ENCODE data around the gene HINT2. TPM values are rescaled to one million over a fixed set of nuclear protein-coding genes. Genes with fewer than 3 reads are reported as not detected.

The HINT2 gene
- total RNA-seq, 1 donor from 2014 or later = 48.1 TPM

- Mint-ChIP-seq H3K4me3 (ENCODE audit: unreplicated experiment) (no peak overlapping the region), H3K36me3 (ENCODE audit: unreplicated experiment) (no peaks in the 10 kb centered on the region), H3K27me3 (ENCODE audit: unreplicated experiment) (no peaks in the 10 kb centered on the region), H3K4me1 (ENCODE audit: low read depth, unreplicated experiment) (no peaks in the 10 kb centered on the region), H3K9me3 (ENCODE audit: unreplicated experiment) (no peaks in the 10 kb centered on the region), H3K27ac (ENCODE audit: unreplicated experiment) (no peak overlapping the region)
- no peak for TF ChIP-seq CTCF (IDR thresholded peaks at IDR 0.05; ENCODE audit: partially characterized antibody, unreplicated experiment)
- DNase-seq = no peak
Observed at GRCh38 chr9:35769763-35770162, 45.1 kb downstream of the HINT2 start.

GRCh38 chr9:35767458-35767857 is 47.4 kb downstream of the HINT2 start:
- H3K9me3 Mint-ChIP-seq (ENCODE audit: unreplicated experiment) = no peaks in the 10 kb centered on the region
- DNase-seq = no peak
- no peaks in the 10 kb centered on the region for H3K27me3 Mint-ChIP-seq (ENCODE audit: unreplicated experiment)
- H3K4me3 Mint-ChIP-seq (ENCODE audit: unreplicated experiment) = no peak overlapping the region
- TF ChIP-seq CTCF (IDR thresholded peaks at IDR 0.05; ENCODE audit: partially characterized antibody, unreplicated experiment) = no peak
- no peaks in the 10 kb centered on the region for H3K36me3 Mint-ChIP-seq (ENCODE audit: unreplicated experiment)
- H3K4me1 Mint-ChIP-seq (ENCODE audit: low read depth, unreplicated experiment) = no peaks in the 10 kb centered on the region
- no peak overlapping the region for H3K27ac Mint-ChIP-seq (ENCODE audit: unreplicated experiment)

GRCh38 chr9:35766997-35767396 is 47.8 kb downstream of the HINT2 start:
- no peak for DNase-seq
- no peaks in the 10 kb centered on the region for H3K9me3 Mint-ChIP-seq (ENCODE audit: unreplicated experiment)
- H3K27me3 Mint-ChIP-seq (ENCODE audit: unreplicated experiment) = no peaks in the 10 kb centered on the region
- H3K36me3 Mint-ChIP-seq (ENCODE audit: unreplicated experiment) = no peaks in the 10 kb centered on the region
- H3K4me3 Mint-ChIP-seq (ENCODE audit: unreplicated experiment) = no peak overlapping the region
- TF ChIP-seq CTCF (IDR thresholded peaks at IDR 0.05; ENCODE audit: partially characterized antibody, unreplicated experiment) = no peak
- H3K4me1 Mint-ChIP-seq (ENCODE audit: low read depth, unreplicated experiment) = no peaks in the 10 kb centered on the region
- no peak overlapping the region for H3K27ac Mint-ChIP-seq (ENCODE audit: unreplicated experiment)

GRCh38 chr9:35763803-35764202 is 51.0 kb downstream of the HINT2 start:
- no peak overlapping the region for H3K27ac Mint-ChIP-seq (ENCODE audit: unreplicated experiment)
- peaks cover 3% of the 10 kb centered on the region for H3K4me1 Mint-ChIP-seq (ENCODE audit: low read depth, unreplicated experiment)
- no peak for DNase-seq
- H3K4me3 Mint-ChIP-seq (ENCODE audit: unreplicated experiment) = no peak overlapping the region
- peaks cover 2% of the 10 kb centered on the region for H3K9me3 Mint-ChIP-seq (ENCODE audit: unreplicated experiment)
- no peak for TF ChIP-seq CTCF (IDR thresholded peaks at IDR 0.05; ENCODE audit: partially characterized antibody, unreplicated experiment)
- H3K27me3 Mint-ChIP-seq (ENCODE audit: unreplicated experiment) = no peaks in the 10 kb centered on the region
- H3K36me3 Mint-ChIP-seq (ENCODE audit: unreplicated experiment) = no peaks in the 10 kb centered on the region

GRCh38 chr9:35763181-35763580 is 51.7 kb downstream of the HINT2 start:
- no peak for DNase-seq
- Mint-ChIP-seq H3K9me3 (ENCODE audit: unreplicated experiment) (peaks cover 4% of the 10 kb centered on the region), H3K27ac (ENCODE audit: unreplicated experiment) (no peak overlapping the region), H3K27me3 (ENCODE audit: unreplicated experiment) (no peaks in the 10 kb centered on the region), H3K36me3 (ENCODE audit: unreplicated experiment) (no peaks in the 10 kb centered on the region), H3K4me1 (ENCODE audit: low read depth, unreplicated experiment) (peaks cover 3% of the 10 kb centered on the region), H3K4me3 (ENCODE audit: unreplicated experiment) (no peak overlapping the region)
- TF ChIP-seq CTCF (IDR thresholded peaks at IDR 0.05; ENCODE audit: partially characterized antibody, unreplicated experiment) = no peak

Other genes starting within 250 kb of the HINT2 start
- 28.7 TPM for gene TESK1, start 209.8 kb downstream of the HINT2 start, total RNA-seq (ENCODE audit: unreplicated experiment)
- 4.9 TPM for gene CD72, start 196.6 kb downstream of the HINT2 start, total RNA-seq (ENCODE audit: unreplicated experiment)
- gene SIT1, start 164.1 kb downstream of the HINT2 start, total RNA-seq (ENCODE audit: unreplicated experiment) = 3.4 TPM
- 35,708 TPM for gene RMRP, start 157.0 kb downstream of the HINT2 start, total RNA-seq (ENCODE audit: unreplicated experiment)
- 32.5 TPM for gene CCDC107, start 156.8 kb downstream of the HINT2 start, total RNA-seq (ENCODE audit: unreplicated experiment)
- 2.6 TPM for gene ARHGEF39, start 149.8 kb downstream of the HINT2 start, total RNA-seq (ENCODE audit: unreplicated experiment)
- gene CA9, start 141.1 kb downstream of the HINT2 start, total RNA-seq (ENCODE audit: unreplicated experiment) = not detected
- 188 TPM for gene TPM2, start 125.1 kb downstream of the HINT2 start, total RNA-seq (ENCODE audit: unreplicated experiment)
- gene TLN1, start 82.8 kb downstream of the HINT2 start, total RNA-seq (ENCODE audit: unreplicated experiment) = 56.2 TPM
- gene CREB3, start 82.4 kb downstream of the HINT2 start, total RNA-seq (ENCODE audit: unreplicated experiment) = 32.0 TPM
- 287 TPM for gene GBA2, start 65.8 kb downstream of the HINT2 start, total RNA-seq (ENCODE audit: unreplicated experiment)
- gene RGP1, start 65.8 kb downstream of the HINT2 start, total RNA-seq (ENCODE audit: unreplicated experiment) = 44.0 TPM
- gene MSMP, start 60.8 kb downstream of the HINT2 start, total RNA-seq (ENCODE audit: unreplicated experiment) = not detected
- 357 TPM for gene NPR2, start 23.5 kb downstream of the HINT2 start, total RNA-seq (ENCODE audit: unreplicated experiment)
- gene SPAG8, start 2.8 kb downstream of the HINT2 start, total RNA-seq (ENCODE audit: unreplicated experiment) = not detected
- not detected for gene FAM221B, start 13.7 kb upstream of the HINT2 start, total RNA-seq (ENCODE audit: unreplicated experiment)
- gene TMEM8B, start 14.2 kb upstream of the HINT2 start, total RNA-seq (ENCODE audit: unreplicated experiment) = 44.4 TPM
- not detected for gene OR13J1, start 55.4 kb upstream of the HINT2 start, total RNA-seq (ENCODE audit: unreplicated experiment)
- gene HRCT1, start 91.2 kb upstream of the HINT2 start, total RNA-seq (ENCODE audit: unreplicated experiment) = not detected
- gene SPAAR, start 94.4 kb upstream of the HINT2 start, total RNA-seq (ENCODE audit: unreplicated experiment) = not detected
- not detected for gene OR2S2, start 143.1 kb upstream of the HINT2 start, total RNA-seq (ENCODE audit: unreplicated experiment)
- gene RECK, start 221.9 kb upstream of the HINT2 start, total RNA-seq (ENCODE audit: unreplicated experiment) = 11.1 TPM

Data from glutamatergic neuron (in vitro differentiated cells).